ENCODE results near the gene RDH5.

GRCh38 chr12:55696796-55697462 lies 23.3 kb upstream of the RDH5 start:
- TF ChIP-seq CTCF (IDR thresholded peaks at IDR 0.05 in 8 of 11, conservative IDR thresholded peaks at IDR 0.05 in 3 of 11), result no peak
- TF ChIP-seq POLR2A (IDR thresholded peaks at IDR 0.05), result no peak
